Body of pancreas (tissue), 4 donors: ENCODE measurements around the gene IL1RAPL1.

Experiments used
- POLR2A ChIP-seq, 3 donors: fragments of 450-650 bp; IDR thresholded peaks; one replicate each; pipeline ENCODE4 v1.6.1; 2016; ENCODE audit warnings: antibody characterized with exemption in 3 of 3, mild to moderate bottlenecking in 2 of 3
- TF ChIP-seq, protein P1 (sequence below), 7 experiments: fragments of 450-650 bp in 4 of 7; fragments of 200-600 bp in 3 of 7; sonication (generic) in 3 of 7; IDR thresholded peaks; one replicate each; pipeline ENCODE4 v1.5.1; 2016 to 2019; ENCODE audit warnings: antibody characterized with exemption in 7 of 7

DNA sequence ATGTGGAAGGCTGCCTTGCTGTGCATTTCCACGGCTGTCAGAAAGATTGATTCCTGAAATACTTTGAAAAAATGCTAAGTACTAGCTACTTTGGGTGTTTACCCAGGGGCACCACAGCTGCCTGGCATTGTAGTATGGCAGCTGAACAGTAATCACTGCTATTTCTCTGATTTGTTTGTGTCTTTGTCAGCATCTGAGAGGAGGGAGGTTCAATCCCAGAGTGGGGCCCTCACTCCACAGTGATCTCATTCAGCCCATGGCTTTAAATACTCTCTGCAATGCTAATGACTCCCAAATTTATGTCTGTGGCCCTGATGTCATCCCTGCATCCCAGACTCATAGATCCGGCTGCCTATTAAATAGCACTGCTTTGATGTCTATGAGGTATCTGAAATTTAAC, 1052.9 kb downstream of the IL1RAPL1 start:
- TF ChIP-seq, protein P1, sequence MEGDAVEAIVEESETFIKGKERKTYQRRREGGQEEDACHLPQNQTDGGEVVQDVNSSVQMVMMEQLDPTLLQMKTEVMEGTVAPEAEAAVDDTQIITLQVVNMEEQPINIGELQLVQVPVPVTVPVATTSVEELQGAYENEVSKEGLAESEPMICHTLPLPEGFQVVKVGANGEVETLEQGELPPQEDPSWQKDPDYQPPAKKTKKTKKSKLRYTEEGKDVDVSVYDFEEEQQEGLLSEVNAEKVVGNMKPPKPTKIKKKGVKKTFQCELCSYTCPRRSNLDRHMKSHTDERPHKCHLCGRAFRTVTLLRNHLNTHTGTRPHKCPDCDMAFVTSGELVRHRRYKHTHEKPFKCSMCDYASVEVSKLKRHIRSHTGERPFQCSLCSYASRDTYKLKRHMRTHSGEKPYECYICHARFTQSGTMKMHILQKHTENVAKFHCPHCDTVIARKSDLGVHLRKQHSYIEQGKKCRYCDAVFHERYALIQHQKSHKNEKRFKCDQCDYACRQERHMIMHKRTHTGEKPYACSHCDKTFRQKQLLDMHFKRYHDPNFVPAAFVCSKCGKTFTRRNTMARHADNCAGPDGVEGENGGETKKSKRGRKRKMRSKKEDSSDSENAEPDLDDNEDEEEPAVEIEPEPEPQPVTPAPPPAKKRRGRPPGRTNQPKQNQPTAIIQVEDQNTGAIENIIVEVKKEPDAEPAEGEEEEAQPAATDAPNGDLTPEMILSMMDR (IDR thresholded peaks at IDR 0.05): no peak
- no peak for TF ChIP-seq POLR2A (IDR thresholded peaks at IDR 0.05)
